ENCODE data around the gene NAT14. TPM values are rescaled to one million over a fixed set of nuclear protein-coding genes. Genes with fewer than 3 reads are reported as not detected.

NAT14 gene
- total RNA-seq, 2 experiments from 2014 or later, result 28.3 to 29.1 TPM

DNA sequence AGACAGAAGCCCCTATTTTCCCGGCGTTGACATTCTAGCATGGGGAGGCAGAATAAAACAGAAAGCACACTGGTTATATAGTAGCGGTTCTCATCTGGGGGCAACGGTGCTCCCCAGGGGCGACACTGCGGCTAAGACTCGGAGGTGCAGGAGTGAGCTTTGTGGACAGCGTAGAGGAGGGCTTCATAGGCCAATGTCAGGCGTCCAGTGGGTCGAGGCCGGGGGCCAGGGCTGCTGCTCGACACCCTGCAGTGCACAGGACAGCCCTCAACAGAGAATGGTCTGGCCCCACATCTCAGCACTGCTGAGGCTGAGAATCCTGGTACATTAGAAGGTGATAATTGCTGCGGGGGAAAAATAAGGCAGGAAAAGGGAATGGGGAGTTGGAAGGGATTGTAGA, 7.1 kb upstream of the NAT14 start:
- peak overlapping the region; percentile 71 for H3K4me3 ChIP-seq (ENCODE audit: low read depth, low read length, poor library complexity, severe bottlenecking)

DNA sequence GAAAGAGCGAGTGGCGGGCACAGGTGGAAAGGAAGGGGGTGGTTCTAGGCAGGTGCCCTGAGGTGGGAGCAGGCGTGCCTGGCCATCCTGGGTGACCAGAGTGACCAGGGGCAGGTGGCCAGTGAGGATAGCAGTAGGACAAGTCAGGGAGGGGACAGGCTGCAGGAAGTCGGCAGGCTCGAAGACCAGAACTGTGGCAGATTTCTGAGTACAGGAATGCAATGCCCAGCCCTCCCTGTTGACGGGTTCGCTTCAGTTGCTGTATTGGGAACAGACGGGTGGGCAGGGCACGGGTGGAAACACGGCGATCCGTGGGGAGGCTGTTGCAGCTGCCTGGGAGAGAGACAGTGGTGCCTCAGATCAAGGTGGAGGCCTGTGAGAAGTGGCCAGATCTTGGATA, 6.6 kb upstream of the NAT14 start:
- no peak overlapping the region for H3K4me3 ChIP-seq (ENCODE audit: low read depth, low read length, poor library complexity, severe bottlenecking)
- H3K27ac ChIP-seq (ENCODE audit: low read depth, low read length, poor library complexity, severe bottlenecking), result no peak overlapping the region
- CTCF ChIA-PET (ENCODE audit: unreplicated experiment), result no interaction called here
- H2AFZ ChIP-seq (ENCODE audit: low read length), result no peak overlapping the region
- H3K4me1 ChIP-seq (ENCODE audit: insufficient read depth, low read length, poor library complexity, severe bottlenecking), result peaks cover 25% of the 10 kb centered on the region
- no peaks in the 10 kb centered on the region; the same call in 1 of the 2 replicates for H3K36me3 ChIP-seq (ENCODE audit: insufficient read depth, low read length)
- POLR2A ChIA-PET, result interaction anchor here (0.5 kb wide), 1 partner anchor 29 kb away, joined by 3 read pairs; no protein-coding TSS in a partner anchor
- intact Hi-C loops (cut with micrococcal nuclease; ENCODE audit: unreplicated experiment), result no loop called here
- H4K20me1 ChIP-seq (ENCODE audit: insufficient read depth, low read length), result no peaks in the 10 kb centered on the region
- no TSS peak for BruUV-seq (replicated peaks)
- TF ChIP-seq, protein P1, sequence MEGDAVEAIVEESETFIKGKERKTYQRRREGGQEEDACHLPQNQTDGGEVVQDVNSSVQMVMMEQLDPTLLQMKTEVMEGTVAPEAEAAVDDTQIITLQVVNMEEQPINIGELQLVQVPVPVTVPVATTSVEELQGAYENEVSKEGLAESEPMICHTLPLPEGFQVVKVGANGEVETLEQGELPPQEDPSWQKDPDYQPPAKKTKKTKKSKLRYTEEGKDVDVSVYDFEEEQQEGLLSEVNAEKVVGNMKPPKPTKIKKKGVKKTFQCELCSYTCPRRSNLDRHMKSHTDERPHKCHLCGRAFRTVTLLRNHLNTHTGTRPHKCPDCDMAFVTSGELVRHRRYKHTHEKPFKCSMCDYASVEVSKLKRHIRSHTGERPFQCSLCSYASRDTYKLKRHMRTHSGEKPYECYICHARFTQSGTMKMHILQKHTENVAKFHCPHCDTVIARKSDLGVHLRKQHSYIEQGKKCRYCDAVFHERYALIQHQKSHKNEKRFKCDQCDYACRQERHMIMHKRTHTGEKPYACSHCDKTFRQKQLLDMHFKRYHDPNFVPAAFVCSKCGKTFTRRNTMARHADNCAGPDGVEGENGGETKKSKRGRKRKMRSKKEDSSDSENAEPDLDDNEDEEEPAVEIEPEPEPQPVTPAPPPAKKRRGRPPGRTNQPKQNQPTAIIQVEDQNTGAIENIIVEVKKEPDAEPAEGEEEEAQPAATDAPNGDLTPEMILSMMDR (conservative IDR thresholded peaks at IDR 0.05; ENCODE audit: low read length), result no peak
- no peak for TF ChIP-seq EZH2phosphoT487 (IDR thresholded peaks at IDR 0.05; ENCODE audit: borderline replicate concordance, low read depth, low read length)
- H3K9me3 ChIP-seq (ENCODE audit: low read length), result no peaks in the 10 kb centered on the region
- DNase-seq (ENCODE audit: low spot score), result no peak
- peak overlapping the region; percentile 68 for H3K4me2 ChIP-seq (ENCODE audit: low read length)
- H3K79me2 ChIP-seq (ENCODE audit: insufficient read depth, low read depth, low read length), result peaks cover 13% of the 10 kb centered on the region; the same call in 1 of the 2 replicates
- no peaks in the 10 kb centered on the region for H3K9me2 ChIP-seq (ENCODE audit: insufficient read depth, low read length)

More for the DNA sequence above, 7.1 kb upstream of the NAT14 start:
- TF ChIP-seq EZH2phosphoT487 (IDR thresholded peaks at IDR 0.05; ENCODE audit: borderline replicate concordance, low read depth, low read length), result no peak
- TF ChIP-seq, protein P1 (conservative IDR thresholded peaks at IDR 0.05; ENCODE audit: low read length), result no peak
- no peaks in the 10 kb centered on the region for H3K9me3 ChIP-seq (ENCODE audit: low read length)
- H4K20me1 ChIP-seq (ENCODE audit: insufficient read depth, low read length), result no peaks in the 10 kb centered on the region
- intact Hi-C loops (cut with micrococcal nuclease; ENCODE audit: unreplicated experiment), result no loop called here
- peaks cover 25% of the 10 kb centered on the region for H3K4me1 ChIP-seq (ENCODE audit: insufficient read depth, low read length, poor library complexity, severe bottlenecking)
- H3K4me2 ChIP-seq (ENCODE audit: low read length), result peak overlapping the region; percentile 68
- H3K27ac ChIP-seq (ENCODE audit: low read depth, low read length, poor library complexity, severe bottlenecking), result no peak overlapping the region
- POLR2A ChIA-PET, result no interaction called here
- no peaks in the 10 kb centered on the region for H3K9me2 ChIP-seq (ENCODE audit: insufficient read depth, low read length)
- H3K79me2 ChIP-seq (ENCODE audit: insufficient read depth, low read depth, low read length), result peaks cover 13% of the 10 kb centered on the region; the same call in 1 of the 2 replicates
- H2AFZ ChIP-seq (ENCODE audit: low read length), result no peak overlapping the region
- no TSS peak for BruUV-seq (replicated peaks)
- DNase-seq (ENCODE audit: low spot score), result no peak
- no peaks in the 10 kb centered on the region for H3K36me3 ChIP-seq (ENCODE audit: insufficient read depth, low read length)
- CTCF ChIA-PET (ENCODE audit: unreplicated experiment), result interaction anchor here (1.7 kb wide), 1 partner anchor 26 kb away, joined by 4 read pairs; no protein-coding TSS in a partner anchor

DNA sequence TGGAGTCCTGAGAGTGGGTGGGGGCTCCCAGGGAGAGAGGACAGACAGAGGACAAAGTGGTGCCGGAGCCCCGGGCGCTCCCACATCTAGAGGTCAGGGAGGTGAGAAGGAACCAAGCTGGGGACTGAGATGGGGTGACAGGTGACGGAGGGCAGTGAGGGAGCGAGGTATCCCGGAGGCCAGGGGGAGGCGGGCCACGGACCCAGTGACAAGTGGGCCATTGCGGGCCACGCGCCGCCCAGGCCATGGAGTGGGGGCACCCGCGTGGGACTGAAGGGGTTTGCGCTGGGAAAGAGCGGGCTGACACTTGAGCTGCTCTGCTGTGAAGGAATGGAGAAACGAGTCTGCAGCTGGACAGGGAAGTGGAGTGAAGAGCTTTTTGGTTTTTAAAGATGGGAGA, 5.9 kb upstream of the NAT14 start:
- Histone ChIP-seq H3K27ac (ENCODE audit: low read depth, low read length, poor library complexity, severe bottlenecking) (no peak overlapping the region), H3K4me3 (ENCODE audit: low read depth, low read length, poor library complexity, severe bottlenecking) (no peak overlapping the region), H2AFZ (ENCODE audit: low read length) (no peak overlapping the region), H3K79me2 (ENCODE audit: insufficient read depth, low read depth, low read length) (peaks cover 13% of the 10 kb centered on the region; the same call in 1 of the 2 replicates), H3K4me2 (ENCODE audit: low read length) (no peak overlapping the region), H3K9me2 (ENCODE audit: insufficient read depth, low read length) (no peaks in the 10 kb centered on the region), H3K36me3 (ENCODE audit: insufficient read depth, low read length) (no peaks in the 10 kb centered on the region; the same call in 1 of the 2 replicates), H3K4me1 (ENCODE audit: insufficient read depth, low read length, poor library complexity, severe bottlenecking) (peaks cover 25% of the 10 kb centered on the region), H3K9me3 (ENCODE audit: low read length) (no peaks in the 10 kb centered on the region), H4K20me1 (ENCODE audit: insufficient read depth, low read length) (no peaks in the 10 kb centered on the region)
- TF ChIP-seq, protein P1 (conservative IDR thresholded peaks at IDR 0.05; ENCODE audit: low read length), result no peak
- no peak for TF ChIP-seq EZH2phosphoT487 (IDR thresholded peaks at IDR 0.05; ENCODE audit: borderline replicate concordance, low read depth, low read length)
- DNase-seq (ENCODE audit: low spot score), result no peak
- intact Hi-C loops (cut with micrococcal nuclease; ENCODE audit: unreplicated experiment), result no loop called here
- CTCF ChIA-PET (ENCODE audit: unreplicated experiment), result interaction anchor here (0.6 kb wide), 1 partner anchor 74 kb away, joined by 3 read pairs; no protein-coding TSS in a partner anchor
- POLR2A ChIA-PET, result no interaction called here
- BruUV-seq (replicated peaks), result no TSS peak

All from OCI-LY7 (cell line).